ENCODE data around the gene CARMIL1.
A peak's percentile ranks its signal among the peaks of the same experiment; 100 is the strongest.

The CARMIL1 gene

GRCh38 chr6:25535632-25536225 lies 256.6 kb downstream of the CARMIL1 start:
- DNase-seq = no peak

GRCh38 chr6:25536781-25537180 lies 257.6 kb downstream of the CARMIL1 start:
- DNase-seq = no peak

GRCh38 chr6:25537349-25538018 lies 258.3 kb downstream of the CARMIL1 start:
- no peak for DNase-seq

DNA sequence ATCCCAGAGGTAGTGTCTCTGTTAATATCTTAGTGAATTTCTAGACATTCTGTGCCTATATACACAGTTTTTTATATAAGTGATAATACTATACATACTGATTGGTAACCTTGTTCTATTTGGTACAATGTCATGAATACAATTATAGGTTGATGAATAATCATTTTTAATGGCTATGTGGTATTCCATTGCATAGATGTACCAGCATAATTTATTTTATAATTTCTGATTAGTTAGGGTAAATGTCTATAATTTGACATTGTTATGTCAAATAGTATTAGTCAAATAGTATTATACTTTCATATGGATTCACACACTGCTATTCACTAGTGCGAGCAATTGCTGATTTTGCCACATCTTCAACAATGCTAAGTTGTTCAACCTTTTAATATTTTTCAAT lies 262.1 kb downstream of the CARMIL1 start:
- no peak for DNase-seq

DNA sequence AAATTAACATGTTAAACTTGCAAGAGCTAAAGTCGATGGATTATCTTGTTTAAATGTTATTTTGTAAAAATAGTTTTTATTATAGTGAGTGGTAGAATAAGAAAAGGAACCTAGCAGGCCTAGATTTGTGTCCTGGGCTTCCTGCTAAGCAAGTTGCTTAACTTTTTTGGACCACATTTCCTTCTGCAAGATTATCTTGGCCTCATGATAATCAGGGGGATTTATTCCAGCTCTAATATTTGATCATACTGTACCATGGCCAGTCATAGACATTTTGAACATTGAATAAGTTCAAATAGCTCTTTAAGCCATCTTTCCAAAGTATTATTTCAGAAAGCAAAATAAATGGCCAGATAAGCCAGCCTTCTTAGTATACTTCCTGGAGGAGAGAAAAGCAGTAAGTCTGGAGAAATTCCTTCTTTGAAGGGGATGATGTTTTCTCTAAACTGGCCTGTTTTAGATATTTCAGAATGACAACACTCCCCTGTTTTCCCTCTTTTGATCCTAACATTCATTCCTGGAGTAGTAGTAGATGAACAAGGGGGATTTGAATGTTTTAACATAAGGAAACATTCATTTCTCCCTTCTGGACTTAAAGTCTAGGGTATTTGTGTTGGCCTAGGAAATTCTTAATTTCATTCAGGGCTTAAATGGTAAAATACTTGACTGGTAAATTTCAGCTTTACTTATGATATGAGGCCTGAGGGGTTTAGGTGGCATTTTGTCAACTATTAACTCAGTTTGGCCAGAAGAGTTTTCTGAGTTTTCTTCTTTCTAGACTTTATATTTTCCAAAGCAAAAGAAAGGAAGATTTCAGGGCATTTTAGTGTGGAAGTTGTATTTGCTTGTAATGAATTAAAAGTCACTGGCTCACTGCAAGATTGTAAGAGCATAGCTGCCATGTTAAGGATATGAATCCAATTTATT lies 264.1 kb downstream of the CARMIL1 start:
- no peak for DNase-seq

GRCh38 chr6:25544833-25545232 lies 265.7 kb downstream of the CARMIL1 start:
- DNase-seq = no peak

DNA sequence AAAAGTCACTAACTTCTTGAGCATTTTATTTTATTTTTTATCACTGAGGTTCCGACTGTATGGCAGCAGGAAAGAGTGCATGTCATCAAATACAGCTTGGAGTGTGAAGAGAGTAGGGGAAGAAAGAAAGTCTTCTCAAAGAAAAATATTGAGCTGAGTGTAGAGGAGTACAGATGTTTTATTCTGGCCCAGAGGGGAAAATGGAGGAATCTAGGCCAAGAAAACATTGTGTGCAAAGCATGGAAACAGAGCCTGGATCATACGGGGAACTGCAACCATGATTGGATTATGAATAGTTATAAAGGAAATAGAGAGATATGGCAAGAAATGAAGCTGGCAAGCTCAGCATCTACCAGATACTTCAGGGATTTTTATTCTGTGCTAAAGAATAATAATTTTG lies 268.6 kb downstream of the CARMIL1 start:
- no peak for DNase-seq

DNA sequence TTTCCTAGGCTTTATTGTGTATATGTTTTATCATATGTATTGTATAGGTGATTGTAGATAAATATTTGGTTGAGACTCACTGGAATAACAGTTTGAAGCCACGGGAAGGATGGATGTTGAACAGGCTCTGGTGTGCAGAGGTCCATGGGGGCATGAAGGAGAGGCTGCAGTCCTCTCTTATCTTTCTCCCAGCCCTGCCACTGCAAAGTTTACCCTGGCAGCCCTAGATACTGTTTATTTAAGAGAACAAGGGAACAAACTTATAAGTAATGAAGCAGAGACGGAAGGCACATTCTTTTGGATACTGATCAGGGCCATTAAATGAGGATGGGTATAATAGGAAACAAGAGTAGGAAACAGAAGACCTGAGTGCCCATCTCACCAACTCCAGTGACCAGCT lies 269.3 kb downstream of the CARMIL1 start:
- DNase-seq = no peak

DNA sequence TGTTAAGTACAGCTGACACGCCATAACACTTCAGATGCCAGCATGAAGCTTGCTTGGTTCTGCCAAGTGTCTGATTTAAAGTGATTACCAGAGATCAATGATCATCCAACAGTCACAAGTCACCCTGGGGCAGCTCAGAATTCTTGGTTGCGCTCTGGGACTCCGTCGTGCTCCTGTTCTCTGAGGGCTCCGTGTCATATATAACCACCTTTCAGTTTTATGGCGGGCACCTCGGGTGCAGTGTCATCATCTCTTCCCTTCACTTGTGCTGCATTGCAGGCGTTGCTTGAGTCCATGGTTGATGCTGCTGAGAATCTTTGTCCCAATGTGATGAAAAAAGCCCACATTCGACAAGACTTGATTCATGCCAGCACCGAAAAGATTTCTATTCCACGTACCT lies 271.5 kb downstream of the CARMIL1 start:
- no peak for DNase-seq

- no peak for DNase-seq
These were observed 274.3 kb downstream of the CARMIL1 start for GRCh38 chr6:25553502-25553901.

GRCh38 chr6:25555188-25555587 lies 276.0 kb downstream of the CARMIL1 start:
- no peak for DNase-seq

GRCh38 chr6:25556516-25556915 lies 277.3 kb downstream of the CARMIL1 start:
- peak in 1 of 2 experiments; percentile 77 for DNase-seq

GRCh38 chr6:25558155-25558817 lies 279.1 kb downstream of the CARMIL1 start:
- no peak for DNase-seq

GRCh38 chr6:25560865-25561264 lies 281.7 kb downstream of the CARMIL1 start:
- no peak for DNase-seq

DNA sequence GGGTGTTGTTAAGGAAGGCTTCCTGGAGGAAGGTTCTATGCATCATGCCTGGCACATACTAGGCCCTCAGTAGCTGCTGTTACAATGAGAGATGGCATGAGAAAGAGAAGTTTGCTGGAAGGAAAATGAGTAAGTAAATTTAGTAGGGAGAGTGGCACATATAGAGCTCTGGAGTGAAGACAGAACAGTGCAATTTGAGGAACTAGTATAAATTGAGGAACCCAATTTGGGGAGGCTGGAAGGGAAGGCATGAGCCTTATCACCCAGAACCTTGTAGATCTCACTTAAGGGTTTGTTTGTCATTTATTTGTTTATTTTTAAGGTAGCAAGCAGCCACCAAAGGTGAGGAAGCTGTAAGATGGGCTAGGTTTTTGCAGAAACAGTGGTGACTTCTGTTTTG lies 285.8 kb downstream of the CARMIL1 start:
- DNase-seq = no peak

DNA sequence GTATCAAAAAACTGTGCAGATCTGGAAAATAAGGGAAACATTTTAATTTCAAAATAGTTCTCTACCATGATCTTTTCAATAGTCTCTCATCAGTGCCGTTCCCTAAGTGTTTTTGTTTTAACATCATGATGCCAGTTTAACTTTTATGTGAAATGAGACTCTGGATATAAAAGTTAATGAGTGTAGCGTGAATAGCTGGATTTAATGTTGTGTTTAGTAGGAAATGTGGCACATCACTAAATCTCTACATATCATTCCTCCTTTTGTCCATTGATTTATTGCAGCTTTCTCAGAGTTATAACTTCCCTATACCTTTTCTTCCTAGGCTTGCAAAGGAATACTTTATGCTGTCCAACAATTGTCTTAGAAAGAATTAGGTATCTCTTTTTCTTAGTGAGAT lies 291.4 kb downstream of the CARMIL1 start:
- no peak for DNase-seq

DNA sequence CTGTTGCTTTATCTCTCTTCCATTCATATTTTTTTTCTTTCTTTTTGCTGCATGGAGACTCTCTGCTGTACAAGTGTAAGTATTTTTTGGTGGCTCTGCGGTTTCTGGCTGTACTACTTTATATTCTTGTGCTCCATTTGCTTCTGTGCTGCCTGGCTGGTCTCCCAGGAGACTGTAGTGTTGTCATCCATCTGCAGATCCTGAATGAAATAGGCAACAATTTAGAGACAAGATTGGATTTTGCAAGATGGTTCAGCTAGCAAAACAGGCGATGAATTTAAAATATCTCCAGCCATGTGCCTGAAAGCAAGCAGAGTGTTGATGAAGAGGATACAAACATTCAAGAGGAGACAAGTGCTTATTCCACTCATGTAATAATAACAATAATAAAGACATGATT lies 297.7 kb downstream of the CARMIL1 start:
- no peak for DNase-seq

- no peak for DNase-seq
These were observed 299.4 kb downstream of the CARMIL1 start for GRCh38 chr6:25578538-25578937.

GRCh38 chr6:25579391-25579883 lies 300.3 kb downstream of the CARMIL1 start:
- DNase-seq = no peak

DNA sequence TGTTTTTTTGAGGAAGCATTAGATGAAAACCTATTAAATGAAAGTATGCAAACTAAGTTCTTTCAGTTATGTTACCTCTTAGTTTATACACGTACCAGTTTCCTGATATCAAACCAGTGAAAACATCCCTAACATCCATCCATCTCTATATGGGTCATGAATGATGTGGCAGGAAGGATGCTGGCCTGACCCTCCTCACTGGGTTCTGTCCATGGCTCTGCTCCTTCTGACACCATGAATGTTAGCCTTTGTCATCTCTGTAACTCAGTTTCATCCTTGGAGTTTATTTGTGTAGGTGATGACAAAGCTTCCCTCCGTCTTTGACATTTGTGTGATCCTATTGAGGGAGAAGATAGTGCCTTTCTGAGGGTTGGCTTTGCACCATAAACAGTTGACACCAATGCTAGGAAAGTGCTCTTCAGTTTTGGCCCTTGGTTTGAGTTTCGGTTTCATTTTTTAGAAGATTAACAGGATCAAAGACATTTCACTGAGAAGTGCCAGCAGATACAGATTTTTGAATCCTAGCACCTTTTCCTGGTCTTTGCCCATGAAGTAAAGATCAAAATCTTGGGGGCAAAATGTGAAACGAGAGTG lies 300.8 kb downstream of the CARMIL1 start:
- DNase-seq = no peak

DNA sequence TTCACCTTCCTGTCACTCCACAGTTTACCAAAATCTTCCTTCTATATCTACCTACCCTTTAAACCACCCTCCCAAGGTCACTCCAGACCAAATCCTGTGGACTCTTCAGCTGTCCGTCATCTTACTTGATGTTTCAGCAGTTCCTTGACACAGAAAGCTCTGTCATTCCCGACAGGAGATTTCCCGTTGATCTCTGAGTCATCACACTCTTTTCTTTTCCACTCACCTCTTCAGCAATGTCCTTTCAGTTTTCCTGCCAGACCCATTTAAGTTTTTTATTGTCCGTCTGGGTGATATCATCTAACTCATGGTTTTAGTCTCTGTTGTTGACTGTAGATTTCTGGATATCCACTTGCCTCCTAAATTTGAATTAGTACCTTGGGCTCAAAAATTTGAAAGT lies 302.9 kb downstream of the CARMIL1 start:
- no peak for DNase-seq

DNA sequence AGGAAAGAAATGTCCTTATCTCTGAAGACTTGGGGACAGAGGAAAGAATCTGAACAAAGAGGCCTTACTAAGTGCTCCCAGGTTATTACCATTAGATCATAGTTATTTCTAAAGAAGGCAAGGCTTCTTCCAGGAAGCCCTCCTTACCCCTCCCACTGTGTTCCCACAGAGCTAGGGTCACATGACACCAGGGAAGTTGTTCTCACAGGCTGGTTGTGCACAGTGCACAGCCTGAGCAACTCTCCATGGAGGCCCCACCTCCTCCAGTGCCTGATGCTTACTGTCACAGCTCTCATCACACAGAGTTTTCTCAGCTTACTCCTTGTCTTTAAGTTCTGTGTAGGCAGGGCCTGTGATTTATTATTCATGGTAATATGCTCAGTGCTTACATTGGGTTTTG lies 303.9 kb downstream of the CARMIL1 start:
- no peak for DNase-seq

GRCh38 chr6:25583906-25584305 lies 304.7 kb downstream of the CARMIL1 start:
- no peak for DNase-seq
